ENCODE data around the gene PCNX2. TPM values are rescaled to one million over a fixed set of nuclear protein-coding genes. Genes with fewer than 3 reads are reported as not detected.

The PCNX2 gene
- total and polyA plus RNA-seq, 3 donors from 2014 or later, result 8.4 to 28.9 (median 27.6) TPM

DNA sequence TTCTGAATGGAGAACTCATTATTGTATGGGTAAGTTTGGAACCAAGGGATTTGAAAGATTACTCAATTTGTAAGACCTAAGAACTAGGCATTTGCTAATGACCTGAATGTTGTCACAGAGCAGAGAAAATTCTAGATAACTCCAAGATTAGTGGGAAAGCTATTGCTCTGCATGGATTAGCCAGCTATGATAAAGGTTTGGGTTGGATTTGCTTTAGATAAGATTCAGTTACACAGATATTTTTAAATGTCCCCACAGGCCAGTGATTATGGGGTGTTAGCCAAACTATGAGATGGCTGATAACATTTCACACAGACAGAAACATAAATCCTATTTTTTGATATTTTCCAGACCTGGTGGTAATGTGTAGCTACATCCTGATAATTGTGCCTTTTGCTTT, 256.9 kb downstream of the PCNX2 start:
- H3K36me3 ChIP-seq (ENCODE audit: low read depth, missing control alignments), result no peaks in the 10 kb centered on the region
- H3K4me1 ChIP-seq, result no peaks in the 10 kb centered on the region
- intact Hi-C loops (cut with DNase I; ENCODE audit: low total_unique reads), result no loop called here
- H3K4me3 ChIP-seq, result no peak overlapping the region
- H3K27ac ChIP-seq, result no peak overlapping the region
- no peak for TF ChIP-seq POLR2A (IDR thresholded peaks at IDR 0.05)
- TF ChIP-seq, protein P1, sequence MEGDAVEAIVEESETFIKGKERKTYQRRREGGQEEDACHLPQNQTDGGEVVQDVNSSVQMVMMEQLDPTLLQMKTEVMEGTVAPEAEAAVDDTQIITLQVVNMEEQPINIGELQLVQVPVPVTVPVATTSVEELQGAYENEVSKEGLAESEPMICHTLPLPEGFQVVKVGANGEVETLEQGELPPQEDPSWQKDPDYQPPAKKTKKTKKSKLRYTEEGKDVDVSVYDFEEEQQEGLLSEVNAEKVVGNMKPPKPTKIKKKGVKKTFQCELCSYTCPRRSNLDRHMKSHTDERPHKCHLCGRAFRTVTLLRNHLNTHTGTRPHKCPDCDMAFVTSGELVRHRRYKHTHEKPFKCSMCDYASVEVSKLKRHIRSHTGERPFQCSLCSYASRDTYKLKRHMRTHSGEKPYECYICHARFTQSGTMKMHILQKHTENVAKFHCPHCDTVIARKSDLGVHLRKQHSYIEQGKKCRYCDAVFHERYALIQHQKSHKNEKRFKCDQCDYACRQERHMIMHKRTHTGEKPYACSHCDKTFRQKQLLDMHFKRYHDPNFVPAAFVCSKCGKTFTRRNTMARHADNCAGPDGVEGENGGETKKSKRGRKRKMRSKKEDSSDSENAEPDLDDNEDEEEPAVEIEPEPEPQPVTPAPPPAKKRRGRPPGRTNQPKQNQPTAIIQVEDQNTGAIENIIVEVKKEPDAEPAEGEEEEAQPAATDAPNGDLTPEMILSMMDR (IDR thresholded peaks at IDR 0.05), result no peak
- H3K9me3 ChIP-seq, result no peaks in the 10 kb centered on the region
- no peaks in the 10 kb centered on the region for H3K27me3 ChIP-seq
- no peak for DNase-seq

DNA sequence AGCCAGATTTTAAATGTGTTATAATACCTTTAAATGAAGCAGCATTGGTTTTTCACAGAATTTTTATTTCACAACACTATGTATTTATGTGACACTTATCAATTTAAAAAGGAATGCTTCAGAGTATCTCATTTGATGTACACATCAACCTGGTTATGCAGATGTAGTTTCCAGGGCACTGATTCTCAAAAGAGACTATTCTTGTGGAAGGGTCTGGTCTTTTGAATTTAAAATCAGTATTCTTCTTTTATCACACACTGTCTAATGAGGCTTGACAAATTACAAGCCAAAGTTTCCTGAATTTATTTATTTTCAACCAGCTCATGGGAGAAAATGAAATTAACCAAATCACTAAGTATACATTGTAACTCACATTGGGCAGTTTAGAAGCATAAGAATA, 257.7 kb downstream of the PCNX2 start:
- H3K27ac ChIP-seq, result no peak overlapping the region
- intact Hi-C loops (cut with DNase I; ENCODE audit: low total_unique reads), result no loop called here
- no peaks in the 10 kb centered on the region for H3K4me1 ChIP-seq
- TF ChIP-seq, protein P1 (IDR thresholded peaks at IDR 0.05), result no peak
- TF ChIP-seq POLR2A (IDR thresholded peaks at IDR 0.05), result no peak
- H3K27me3 ChIP-seq, result no peaks in the 10 kb centered on the region
- no peak for DNase-seq
- no peaks in the 10 kb centered on the region for H3K36me3 ChIP-seq (ENCODE audit: low read depth, missing control alignments)
- H3K4me3 ChIP-seq, result no peak overlapping the region
- H3K9me3 ChIP-seq, result no peaks in the 10 kb centered on the region

DNA sequence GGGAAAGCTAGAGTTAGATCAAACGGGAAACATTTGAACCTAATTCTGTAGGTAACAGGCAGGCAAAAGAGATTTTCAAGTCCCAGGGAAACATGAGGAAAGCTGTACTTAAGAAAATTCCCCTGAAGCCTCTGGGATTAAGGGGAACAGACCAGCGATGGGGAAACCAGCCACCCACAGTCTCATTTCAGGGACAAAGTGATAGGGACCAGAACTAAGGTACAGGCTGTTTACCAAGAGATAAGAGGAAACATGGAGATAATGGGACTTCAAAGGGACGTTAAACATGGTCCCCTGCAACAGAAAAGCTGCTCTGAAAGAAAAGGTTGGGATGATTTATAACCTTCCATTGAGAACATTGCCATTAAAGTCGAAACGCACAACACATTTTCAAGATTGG, 260.7 kb downstream of the PCNX2 start:
- TF ChIP-seq, protein P1 (IDR thresholded peaks at IDR 0.05), result no peak
- TF ChIP-seq POLR2A (IDR thresholded peaks at IDR 0.05), result no peak
- no peaks in the 10 kb centered on the region for H3K36me3 ChIP-seq (ENCODE audit: low read depth, missing control alignments)
- H3K27me3 ChIP-seq, result no peaks in the 10 kb centered on the region
- H3K4me1 ChIP-seq, result no peaks in the 10 kb centered on the region
- no peak for DNase-seq
- no peaks in the 10 kb centered on the region for H3K9me3 ChIP-seq
- 56 to 57% methylated on average over 5 of the region's 5 CpGs for WGBS, 2 donors
- H3K4me3 ChIP-seq, result no peak overlapping the region
- no peak overlapping the region for H3K27ac ChIP-seq
- intact Hi-C loops (cut with DNase I; ENCODE audit: low total_unique reads), result no loop called here

DNA sequence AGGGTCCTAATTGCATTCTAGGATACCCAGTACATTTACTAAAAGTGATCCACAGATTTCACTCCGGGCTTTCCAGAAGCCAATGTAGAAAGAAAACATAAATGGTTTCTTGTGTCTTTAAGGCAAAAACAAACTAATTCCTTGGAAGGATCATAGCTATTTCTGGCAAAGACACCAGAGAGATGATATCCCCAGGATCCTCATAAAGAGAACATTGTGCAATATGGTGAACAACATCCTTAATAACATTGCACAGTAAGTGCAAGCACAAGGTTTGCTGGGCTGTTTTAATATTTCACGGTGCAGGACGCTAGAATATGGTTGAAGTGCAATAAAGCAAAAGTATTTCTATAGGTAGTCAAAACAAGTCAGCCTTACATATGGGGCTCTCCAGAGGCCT, 262.2 kb downstream of the PCNX2 start:
- TF ChIP-seq POLR2A (IDR thresholded peaks at IDR 0.05), result no peak
- TF ChIP-seq, protein P1 (IDR thresholded peaks at IDR 0.05), result no peak
- Histone ChIP-seq H3K9me3 (no peaks in the 10 kb centered on the region), H3K36me3 (ENCODE audit: low read depth, missing control alignments) (no peaks in the 10 kb centered on the region), H3K27ac (no peak overlapping the region), H3K27me3 (no peaks in the 10 kb centered on the region), H3K4me3 (no peak overlapping the region), H3K4me1 (no peaks in the 10 kb centered on the region)
- WGBS, 2 donors, result 62 to 72% methylated on average over 3 of the region's 3 CpGs
- intact Hi-C loops (cut with DNase I; ENCODE audit: low total_unique reads), result no loop called here
- DNase-seq, result no peak

DNA sequence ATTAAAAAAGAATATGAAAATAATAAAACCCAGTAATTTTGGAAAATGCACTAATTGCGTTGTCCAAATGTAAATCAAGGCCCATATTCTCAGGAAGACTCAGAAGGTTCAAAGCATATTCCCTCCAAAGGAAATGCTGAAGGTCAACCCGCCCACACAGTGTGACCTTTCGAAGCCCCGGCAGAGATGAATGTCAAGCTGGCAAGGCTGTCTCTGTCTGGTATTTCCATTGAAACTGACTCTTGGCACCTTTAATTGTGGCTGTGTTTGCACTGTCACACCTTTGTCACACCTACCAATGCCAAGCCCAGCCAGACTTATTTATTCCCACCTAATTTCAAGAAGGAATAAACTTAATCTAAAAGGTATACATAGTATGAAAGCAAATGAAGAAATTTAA, 262.6 kb downstream of the PCNX2 start:
- no peak overlapping the region for H3K27ac ChIP-seq
- no peaks in the 10 kb centered on the region for H3K36me3 ChIP-seq (ENCODE audit: low read depth, missing control alignments)
- no peak for TF ChIP-seq POLR2A (IDR thresholded peaks at IDR 0.05)
- TF ChIP-seq, protein P1 (IDR thresholded peaks at IDR 0.05), result no peak
- H3K4me1 ChIP-seq, result no peaks in the 10 kb centered on the region
- intact Hi-C loops (cut with DNase I; ENCODE audit: low total_unique reads), result no loop called here
- no peaks in the 10 kb centered on the region for H3K27me3 ChIP-seq
- H3K4me3 ChIP-seq, result no peak overlapping the region
- 46 to 54% methylated on average over 4 of the region's 4 CpGs for WGBS, 2 donors
- H3K9me3 ChIP-seq, result no peaks in the 10 kb centered on the region
- no peak for DNase-seq

Data from testis (tissue), 3 donors.